ENCODE results near the gene DLL1.

The DLL1 gene

GRCh38 chr6:170281331-170282292 lies 9.3 kb downstream of the DLL1 start:
- DNase-seq, result no peak

- DNase-seq, result no peak
Observed at GRCh38 chr6:170280689-170281045, 10.2 kb downstream of the DLL1 start.

- DNase-seq, result peak in 1 of 2 donors; percentile 44
Observed at GRCh38 chr6:170279977-170280688, 10.7 kb downstream of the DLL1 start.

- no peak for DNase-seq
Observed at GRCh38 chr6:170279426-170279825, 11.5 kb downstream of the DLL1 start.

DNA sequence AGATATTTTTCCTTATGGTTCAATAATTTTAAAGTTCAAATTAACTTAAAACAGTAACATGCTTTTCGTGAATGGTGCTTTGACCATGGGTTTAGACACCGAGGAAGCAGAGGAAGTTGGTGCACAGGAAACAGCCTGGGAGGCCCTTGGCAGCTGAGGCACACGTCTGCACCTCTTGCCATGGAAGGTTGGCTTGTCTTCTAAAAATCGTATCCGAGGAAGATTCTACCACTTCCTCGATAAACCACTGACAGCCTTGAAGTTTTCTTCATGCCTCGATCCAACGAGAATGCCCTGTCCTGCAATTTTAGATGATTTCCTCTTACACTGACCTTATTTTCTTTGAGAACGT lies 12.2 kb downstream of the DLL1 start:
- no peak for DNase-seq

- DNase-seq, result no peak
Observed at GRCh38 chr6:170277893-170278742, 12.8 kb downstream of the DLL1 start.

DNA sequence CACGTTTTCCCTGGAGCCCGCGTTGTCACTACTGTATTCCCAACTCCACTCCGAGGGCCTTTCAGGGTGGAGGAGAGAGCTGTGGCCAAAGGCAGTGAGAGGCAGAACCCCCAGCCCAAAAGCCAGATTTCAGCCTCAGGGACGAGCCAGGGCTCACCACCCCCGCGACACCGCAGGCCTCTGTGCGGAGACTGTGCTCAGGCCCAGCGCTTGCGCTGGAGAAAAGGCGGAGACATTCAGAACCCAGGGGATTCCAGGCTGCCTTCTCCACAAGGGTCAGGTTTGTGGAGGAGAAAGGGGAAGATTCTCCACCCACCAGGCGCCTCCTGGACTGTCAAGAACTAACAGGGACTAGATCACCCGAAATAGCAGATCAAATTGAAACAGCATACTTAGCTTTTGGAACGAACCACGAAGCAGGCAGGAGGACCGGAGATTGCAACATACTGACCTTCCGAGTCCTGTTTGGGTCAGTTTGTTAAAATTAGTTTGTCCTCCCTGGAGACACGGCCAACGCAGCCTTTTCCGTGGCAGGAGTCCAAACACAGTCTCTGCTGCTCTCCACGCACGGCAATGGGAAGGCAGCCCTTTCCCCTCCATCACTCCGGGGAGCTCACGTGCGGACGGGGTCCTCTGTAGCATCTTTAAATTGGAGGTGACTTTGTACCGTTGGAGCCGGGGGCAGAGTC lies 14.4 kb downstream of the DLL1 start:
- no peak for DNase-seq

DNA sequence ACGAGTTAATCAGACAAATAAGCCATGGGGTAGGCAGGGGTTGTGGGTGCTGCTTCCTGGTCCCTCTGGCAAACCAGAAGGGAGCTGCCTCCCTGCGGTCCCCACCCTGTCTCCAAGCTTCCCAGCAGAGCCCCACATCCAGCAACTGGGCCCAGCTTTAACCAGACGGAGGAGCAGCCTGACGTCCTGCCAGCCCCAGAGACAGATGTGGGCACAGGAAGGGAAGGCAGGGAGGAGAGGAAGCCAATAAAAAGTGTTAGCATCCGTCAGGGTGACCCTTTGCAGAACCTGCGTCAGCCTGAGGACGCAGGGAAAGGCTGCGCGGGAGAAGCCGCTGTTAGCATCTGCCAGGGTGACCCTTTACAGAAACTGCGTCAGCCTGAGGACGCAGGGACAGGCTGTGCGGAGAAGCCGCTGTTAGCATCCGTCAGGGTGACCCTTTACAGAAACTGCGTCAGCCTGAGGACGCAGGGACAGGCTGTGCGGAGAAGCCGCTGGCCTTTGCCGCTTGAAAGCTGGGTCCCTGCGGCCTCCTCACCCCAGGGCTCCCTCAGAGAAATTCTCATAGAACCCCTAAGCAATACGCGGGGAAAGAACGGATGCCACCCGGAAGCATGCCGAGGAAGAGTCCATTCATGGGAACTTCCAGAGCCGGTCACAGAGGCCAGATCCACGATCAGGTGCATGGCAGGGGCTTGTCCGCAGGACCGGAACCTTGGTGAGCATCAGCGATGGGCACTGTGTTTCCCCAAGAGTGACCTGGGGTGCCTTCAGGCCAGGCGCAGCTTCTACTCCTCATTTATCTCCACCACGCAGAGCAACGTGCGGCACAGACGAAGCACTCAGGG lies 15.9 kb downstream of the DLL1 start:
- no peak for DNase-seq

GRCh38 chr6:170273681-170274080 lies 17.2 kb downstream of the DLL1 start:
- no peak for DNase-seq

DNA sequence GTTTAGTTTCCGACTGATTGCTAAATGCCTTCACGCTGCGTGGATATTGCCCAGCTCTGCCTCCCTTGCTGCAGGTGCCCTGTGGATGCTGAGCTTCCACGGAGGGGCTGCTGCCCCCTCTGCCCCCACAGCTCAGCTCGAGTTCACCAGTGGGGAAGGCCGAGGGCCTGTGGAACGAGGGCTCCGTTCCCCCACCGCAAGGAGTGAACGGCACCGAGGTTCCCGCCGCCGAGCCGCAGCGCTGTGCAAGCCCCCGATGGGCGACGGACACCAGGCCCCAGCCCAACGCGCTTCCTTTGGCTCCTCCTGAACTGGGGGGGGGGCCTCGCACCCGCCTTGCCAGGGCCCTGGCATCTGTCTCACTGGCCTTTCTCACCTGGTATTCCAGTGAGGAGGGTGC lies 17.7 kb downstream of the DLL1 start:
- no peak for DNase-seq

- DNase-seq, result no peak
Observed at GRCh38 chr6:170272341-170273065, 18.4 kb downstream of the DLL1 start.

DNA sequence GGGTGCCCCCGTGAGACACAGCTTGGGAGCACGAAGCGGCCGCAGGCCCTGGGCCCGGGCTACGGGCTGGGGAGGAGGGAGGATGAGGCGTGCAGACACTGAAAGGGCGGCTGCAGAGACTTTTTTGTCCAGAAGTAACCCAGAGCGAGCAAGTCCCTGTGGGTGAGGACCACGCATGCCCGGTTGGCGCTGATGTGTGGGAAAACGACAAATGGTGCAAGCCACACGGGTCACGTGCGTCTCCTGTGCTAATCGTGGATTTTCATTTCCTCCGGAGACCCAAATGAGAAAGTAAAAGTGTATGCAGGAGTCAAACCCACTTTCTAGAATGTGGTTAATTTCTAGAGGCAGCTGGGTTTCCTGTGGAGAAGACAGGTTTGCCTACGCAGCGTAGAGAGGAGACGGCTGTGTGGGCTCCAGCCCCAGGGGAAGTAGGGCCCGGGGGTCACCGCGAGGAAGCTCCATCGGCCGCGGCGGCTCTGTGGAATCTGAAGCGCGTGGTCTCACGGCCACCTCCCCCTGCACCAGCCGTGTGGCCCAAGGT lies 19.0 kb downstream of the DLL1 start:
- DNase-seq, result peak; percentile 78 to 81

- no peak for DNase-seq
Observed at GRCh38 chr6:170270984-170271593, 19.8 kb downstream of the DLL1 start.

- DNase-seq, result no peak
Observed at GRCh38 chr6:170269846-170270541, 20.9 kb downstream of the DLL1 start.

GRCh38 chr6:170269151-170269845 lies 21.6 kb downstream of the DLL1 start:
- DNase-seq, result no peak

DNA sequence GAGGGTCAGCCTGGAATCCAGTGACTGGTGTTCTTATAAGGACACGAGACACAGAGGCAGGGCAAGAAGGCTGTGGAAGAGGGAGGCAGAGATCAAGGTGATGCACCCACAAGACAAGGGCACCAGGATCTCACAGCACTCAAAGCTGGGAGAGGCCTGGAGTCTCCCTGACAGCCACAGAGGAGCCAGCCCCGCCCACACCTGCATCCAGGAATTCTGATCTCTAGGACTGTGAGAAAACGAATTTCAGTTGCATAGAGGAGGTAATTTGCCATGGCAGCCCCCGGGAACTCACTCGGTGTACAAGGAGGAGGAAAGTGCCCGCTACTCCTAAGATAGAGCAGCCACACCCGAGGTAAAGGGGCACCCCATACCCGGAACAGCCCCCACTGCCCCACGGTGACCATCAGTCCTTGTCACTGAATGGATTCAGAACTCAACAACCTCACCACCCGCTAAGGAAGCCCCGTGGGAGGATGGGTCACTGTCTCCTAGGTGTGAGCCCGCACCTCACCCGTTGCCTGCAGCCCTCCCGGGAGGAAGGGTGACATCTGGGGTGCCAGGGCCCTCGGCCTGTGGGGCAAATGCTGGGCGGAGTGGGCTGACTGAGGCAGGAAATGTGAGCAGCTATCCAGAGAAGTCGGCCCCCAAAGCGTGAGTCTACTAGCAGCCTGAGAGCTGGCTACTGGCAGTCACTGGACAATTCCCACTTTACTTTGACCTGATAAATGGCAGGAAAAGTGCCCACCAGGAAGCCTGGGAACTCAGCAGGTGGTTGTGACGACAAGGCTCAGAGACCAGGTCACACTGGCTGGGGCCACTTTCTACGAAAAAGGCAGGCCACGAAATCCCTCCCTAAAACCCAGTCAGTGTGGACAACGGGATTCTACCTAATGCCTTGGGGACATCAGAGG lies 22.4 kb downstream of the DLL1 start:
- DNase-seq, result no peak

- no peak for DNase-seq
Observed at GRCh38 chr6:170267688-170268087, 23.2 kb downstream of the DLL1 start.

All from stimulated activated CD4-positive, alpha-beta T cell treated with anti-CD3 and anti-CD28 coated beads, Interleukin-2, amount 100 ng/mL, for 24 hours (primary cell).